ENCODE data around the gene ZFP3. TPM values are rescaled to one million over a fixed set of nuclear protein-coding genes. Genes with fewer than 3 reads are reported as not detected.
"Not testable (repeated sequence)": the region's sequence is repeated elsewhere in the genome, so short reads cannot be mapped to it uniquely, and the experiment has no call there.

Gene ZFP3
- total RNA-seq, 1 donor from 2014 or later, result 0.21 TPM

DNA sequence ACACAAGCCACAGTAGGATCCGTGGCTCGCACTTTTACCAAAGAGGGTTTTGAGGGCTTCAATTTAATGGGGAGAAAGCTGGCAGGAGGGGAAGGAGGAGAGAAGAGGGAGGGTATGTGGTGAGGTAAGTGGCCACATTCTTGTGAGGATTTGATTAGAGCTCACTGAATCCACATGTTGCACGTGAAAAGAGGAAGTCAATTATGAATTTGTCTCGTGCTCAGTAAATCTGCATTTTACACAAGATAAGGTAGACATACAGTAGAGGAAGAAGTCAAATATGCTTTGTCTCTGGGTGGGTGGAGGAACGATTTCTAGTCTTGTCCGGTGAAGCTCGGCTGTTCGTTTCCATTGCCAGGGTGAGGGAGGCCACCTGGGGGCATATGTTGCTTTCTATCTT is 32.5 kb downstream of the ZFP3 start:
- intact Hi-C loops (cut with DNase I), result loop anchor here (2.0 to 5.0 kb wide), 2 partner anchors 32 to 81 kb away; partner anchors contain the start of genes ZFP3 and ZNF594
- DNase-seq (ENCODE audit: low spot score in 2 of 2), result no peak
- no peak overlapping the region for H3K27ac ChIP-seq

DNA sequence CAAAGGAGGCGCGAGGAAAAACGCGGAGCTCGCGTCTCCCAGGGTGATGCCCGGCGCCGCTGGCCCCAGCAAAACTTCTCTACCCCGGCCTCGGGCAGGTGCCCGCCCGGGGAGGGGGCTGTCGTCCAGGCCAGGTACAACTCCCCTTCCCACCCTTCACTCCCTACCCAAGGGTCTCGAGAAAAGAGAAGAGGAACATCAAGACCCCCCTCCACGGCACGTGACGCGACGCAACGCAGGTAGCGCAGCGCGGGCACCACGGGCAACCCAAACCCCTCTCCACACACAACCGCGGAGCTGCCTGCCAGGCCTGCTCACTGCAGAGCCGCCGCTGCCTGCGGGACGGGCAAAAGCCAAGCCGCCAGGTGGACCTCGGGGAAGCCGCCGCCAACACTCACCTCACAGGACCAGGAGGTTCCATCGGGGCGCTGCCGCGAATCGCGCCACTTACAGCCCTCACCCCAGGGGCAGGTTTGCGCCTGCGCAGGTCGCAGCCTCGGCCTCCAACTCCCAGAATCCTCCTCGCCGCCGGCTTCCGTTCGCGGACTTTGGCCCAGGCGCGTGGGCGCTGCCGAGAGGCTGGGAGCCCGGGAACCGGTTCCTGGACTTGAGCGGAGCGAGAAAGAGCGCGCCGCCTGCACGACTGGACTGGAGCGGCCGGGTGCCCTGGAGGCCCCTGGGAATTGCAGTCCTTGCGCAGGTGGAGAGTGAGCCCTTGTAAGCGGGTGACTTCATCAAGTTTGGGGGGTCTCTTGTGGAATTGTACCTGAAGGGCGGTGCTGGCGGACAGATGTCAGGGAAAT is 33.3 kb downstream of the ZFP3 start, which contains the start of gene ZNF232:
Gene ZNF232, minus strand, starts transcription at position 477 of the 803 bp plus-strand sequence. Its CDS starts 56 bp downstream, at position 421.
- Histone ChIP-seq H3K27ac (peak within 1 kb of the TSS; percentile 53 to 55), H3K36me3 (peaks cover 3 to 31% of the 10 kb centered on the region in 2 donors), H3K27me3 (peaks cover 4% of the 10 kb centered on the region), H3K9me3 (no peaks in the 10 kb centered on the region), H3K4me1 (peaks cover 0 to 15% of the 10 kb centered on the region in 2 donors), H3K4me3 (peak within 1 kb of the TSS; percentile 60 to 97)
- intact Hi-C loops (cut with DNase I), result loop anchor here (2.0 to 5.0 kb wide), 2 partner anchors 33 to 81 kb away; partner anchors contain the start of genes ZFP3 and ZNF594
- TF ChIP-seq, protein P1, sequence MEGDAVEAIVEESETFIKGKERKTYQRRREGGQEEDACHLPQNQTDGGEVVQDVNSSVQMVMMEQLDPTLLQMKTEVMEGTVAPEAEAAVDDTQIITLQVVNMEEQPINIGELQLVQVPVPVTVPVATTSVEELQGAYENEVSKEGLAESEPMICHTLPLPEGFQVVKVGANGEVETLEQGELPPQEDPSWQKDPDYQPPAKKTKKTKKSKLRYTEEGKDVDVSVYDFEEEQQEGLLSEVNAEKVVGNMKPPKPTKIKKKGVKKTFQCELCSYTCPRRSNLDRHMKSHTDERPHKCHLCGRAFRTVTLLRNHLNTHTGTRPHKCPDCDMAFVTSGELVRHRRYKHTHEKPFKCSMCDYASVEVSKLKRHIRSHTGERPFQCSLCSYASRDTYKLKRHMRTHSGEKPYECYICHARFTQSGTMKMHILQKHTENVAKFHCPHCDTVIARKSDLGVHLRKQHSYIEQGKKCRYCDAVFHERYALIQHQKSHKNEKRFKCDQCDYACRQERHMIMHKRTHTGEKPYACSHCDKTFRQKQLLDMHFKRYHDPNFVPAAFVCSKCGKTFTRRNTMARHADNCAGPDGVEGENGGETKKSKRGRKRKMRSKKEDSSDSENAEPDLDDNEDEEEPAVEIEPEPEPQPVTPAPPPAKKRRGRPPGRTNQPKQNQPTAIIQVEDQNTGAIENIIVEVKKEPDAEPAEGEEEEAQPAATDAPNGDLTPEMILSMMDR (IDR thresholded peaks at IDR 0.05), result no peak
- peak; percentile 63 to 95 for DNase-seq (ENCODE audit: low spot score in 2 of 2)

More for the DNA sequence above, 32.5 kb downstream of the ZFP3 start:
- Histone ChIP-seq H3K9me3 (peaks cover 0 to 4% of the 10 kb centered on the region in 2 donors), H3K36me3 (peaks cover 11 to 39% of the 10 kb centered on the region in 2 donors), H3K4me1 (peaks cover 0 to 15% of the 10 kb centered on the region in 2 donors), H3K4me3 (peak overlapping the region; percentile 60 to 97), H3K27me3 (peaks cover 4% of the 10 kb centered on the region)
- TF ChIP-seq, protein P1 (IDR thresholded peaks at IDR 0.05), result no peak

DNA sequence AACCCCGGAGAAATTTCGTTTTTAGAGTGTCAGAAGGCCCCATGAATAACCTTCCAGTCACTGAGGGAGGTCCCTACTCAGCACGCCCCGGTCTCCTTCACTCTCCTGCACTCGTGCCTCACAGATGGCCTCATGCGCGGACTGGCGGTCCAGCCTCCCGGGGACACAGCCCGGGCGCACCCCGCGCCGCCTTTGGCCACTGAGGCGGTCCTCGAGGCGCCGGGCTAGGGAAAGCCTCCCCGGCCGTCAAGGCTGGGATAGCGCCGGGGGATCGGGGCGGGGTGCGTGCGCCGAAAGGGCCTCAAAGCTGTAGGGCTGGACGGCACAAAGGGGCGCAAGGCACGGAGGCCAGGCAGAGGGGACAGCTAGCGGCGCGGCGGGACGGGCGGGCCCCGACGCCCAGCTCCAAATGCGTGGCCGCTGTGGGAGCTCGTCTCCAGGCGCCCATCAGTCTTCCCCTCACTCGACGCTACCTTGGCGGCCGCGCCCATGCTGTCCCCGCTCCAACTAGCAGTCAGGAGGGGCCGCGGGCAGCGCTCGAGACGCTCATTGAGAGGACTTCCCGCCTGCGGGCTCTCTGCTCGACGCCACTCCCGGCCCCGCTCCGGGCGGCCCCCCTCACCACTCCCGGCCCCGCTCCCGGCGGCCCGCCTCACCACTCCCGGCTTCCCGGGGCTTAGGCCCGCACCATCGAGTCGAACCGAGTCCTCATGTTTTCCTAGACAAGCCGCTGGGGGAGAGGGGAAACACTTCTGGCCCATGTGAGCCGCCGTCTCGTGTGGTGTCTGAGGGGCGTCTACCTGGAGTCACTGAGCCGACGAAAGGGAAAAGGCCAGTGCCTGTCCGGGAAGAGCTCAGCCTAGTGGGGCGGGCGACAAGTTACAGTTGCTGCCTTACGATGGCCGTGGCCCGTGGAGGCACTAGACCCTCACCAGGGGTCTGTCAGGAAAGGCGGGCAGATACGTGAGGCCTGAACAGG is 37.7 kb downstream of the ZFP3 start, which contains the start of gene USP6:
Gene USP6, plus strand, starts transcription at position 360 of the 979 bp plus-strand sequence. CDS start 14,336 bp downstream, outside the sequence.
- H3K4me3 ChIP-seq, result no peak within 1 kb of the TSS
- H3K36me3 ChIP-seq, result no peaks in the 10 kb centered on the region
- intact Hi-C loops (cut with DNase I), result no loop called here
- no peaks in the 10 kb centered on the region for H3K9me3 ChIP-seq
- no peak within 1 kb of the TSS for H3K27ac ChIP-seq
- no peak for DNase-seq (ENCODE audit: low spot score in 2 of 2)
- TF ChIP-seq, protein P1 (IDR thresholded peaks at IDR 0.05), result no peak
- peaks cover 4% of the 10 kb centered on the region for H3K27me3 ChIP-seq
- peaks cover 0 to 9% of the 10 kb centered on the region in 2 donors for H3K4me1 ChIP-seq

DNA sequence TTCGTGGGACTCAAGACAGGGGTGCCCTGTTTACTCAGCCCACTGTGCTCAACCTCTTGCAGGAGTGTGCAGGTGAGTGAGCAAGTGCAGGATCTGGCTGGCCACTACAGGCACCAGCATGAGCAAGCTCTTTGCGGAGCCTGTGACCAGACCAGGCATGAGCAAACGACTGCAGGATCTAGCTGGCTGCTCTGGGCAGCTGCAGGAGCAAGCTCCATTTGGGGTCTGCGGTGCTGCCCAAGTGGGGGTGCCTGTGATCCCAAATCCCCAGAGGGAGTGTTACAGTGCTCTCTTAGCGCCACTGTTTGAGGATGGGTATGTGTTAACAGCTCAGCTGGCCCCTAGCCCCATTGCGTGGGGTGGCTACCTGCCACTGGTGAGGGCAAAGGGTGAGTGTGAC is 40.0 kb downstream of the ZFP3 start:
- TF ChIP-seq, protein P1 (IDR thresholded peaks at IDR 0.05), result no peak
- Histone ChIP-seq H3K4me1 (peaks cover 0 to 7% of the 10 kb centered on the region in 2 donors), H3K27ac (no peak overlapping the region), H3K9me3 (no peaks in the 10 kb centered on the region), H3K27me3 (peaks cover 4% of the 10 kb centered on the region), H3K4me3 (no peak overlapping the region), H3K36me3 (no peaks in the 10 kb centered on the region)
- intact Hi-C loops (cut with DNase I), result no loop called here
- no peak for DNase-seq (ENCODE audit: low spot score in 2 of 2)

DNA sequence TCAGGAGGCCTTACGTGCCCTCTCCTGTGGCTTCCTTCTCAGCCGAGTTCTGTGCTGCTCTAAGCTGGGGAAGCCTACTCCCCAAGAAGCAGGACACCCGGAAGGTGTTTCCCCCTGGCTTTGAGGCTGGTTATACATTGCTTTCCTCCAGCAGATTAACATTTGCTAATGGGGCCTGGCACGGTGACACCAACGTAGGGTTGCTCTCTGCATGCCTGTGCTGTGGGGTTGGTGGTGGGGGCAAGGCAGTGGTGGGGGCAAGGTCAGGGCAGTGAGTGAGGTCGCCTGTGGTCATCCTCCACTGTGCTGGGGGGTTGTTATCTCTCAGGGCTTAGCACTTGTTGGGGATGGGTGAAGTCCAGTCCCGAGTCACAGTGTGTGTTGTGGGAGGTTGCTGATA is 41.8 kb downstream of the ZFP3 start:
- intact Hi-C loops (cut with DNase I), result no loop called here

DNA sequence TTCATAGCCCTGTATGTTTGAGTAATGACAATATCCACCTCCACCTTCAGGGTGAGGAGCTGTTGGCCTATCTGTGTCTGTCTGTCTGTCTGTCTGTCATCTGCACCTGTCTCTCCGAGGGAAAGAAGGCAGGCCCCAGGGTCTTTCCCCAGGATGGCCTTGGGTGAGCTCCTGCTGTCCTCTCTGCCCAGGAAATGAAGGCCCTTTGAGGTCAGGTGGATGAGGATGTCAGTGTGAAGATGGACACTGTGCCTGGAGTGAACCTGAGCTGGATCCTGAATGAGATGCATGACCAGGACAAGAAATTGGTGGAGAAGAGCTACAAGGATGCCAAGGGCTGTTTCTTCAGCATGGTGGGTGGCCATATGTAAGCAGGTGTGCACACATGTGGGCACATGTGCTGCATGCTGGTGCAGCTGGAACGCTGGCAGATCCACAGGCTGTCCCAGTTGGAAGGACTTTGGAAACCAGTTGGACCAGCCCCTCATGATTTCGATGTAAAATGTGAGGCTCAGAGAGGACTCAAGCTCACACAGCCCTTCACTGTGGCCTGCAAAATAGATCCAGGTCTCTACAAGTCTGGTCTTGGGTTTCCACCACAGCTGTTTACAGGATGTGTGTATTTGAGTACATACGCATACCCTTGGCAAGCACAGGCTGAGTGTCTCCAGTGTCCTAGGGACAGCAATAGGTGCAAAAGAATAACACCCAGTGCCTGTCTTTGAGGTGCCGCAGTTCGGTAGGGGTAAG is 42.3 kb downstream of the ZFP3 start:
- H3K4me3 ChIP-seq; H3K27ac ChIP-seq; intact Hi-C loops (cut with DNase I); H3K4me1 ChIP-seq; H3K36me3 ChIP-seq; H3K27me3 ChIP-seq; H3K9me3 ChIP-seq: not testable (repeated sequence)
- peak in 1 of 2 donors; percentile 37 for DNase-seq (ENCODE audit: low spot score in 2 of 2)

More for the DNA sequence above, 41.8 kb downstream of the ZFP3 start:
- Histone ChIP-seq H3K9me3 (no peaks in the 10 kb centered on the region), H3K4me3 (no peak overlapping the region), H3K27ac (no peak overlapping the region), H3K27me3 (peaks cover 4% of the 10 kb centered on the region), H3K4me1 (peaks cover 0 to 7% of the 10 kb centered on the region in 2 donors), H3K36me3 (no peaks in the 10 kb centered on the region)
- TF ChIP-seq, protein P1 (IDR thresholded peaks at IDR 0.05), result no peak
- DNase-seq (ENCODE audit: low spot score in 2 of 2), result peak in 1 of 2 donors; percentile 28
